HEK293 (cell line): ENCODE results near the gene MAGEA9.
"Not testable (repeated sequence)": the region's sequence is repeated elsewhere in the genome, so short reads cannot be mapped to it uniquely, and the experiment has no call there.

Experiments
- ZNF140 ChIP-seq: fragments of 450-650 bp; formaldehyde crosslinking; IDR thresholded peaks from 2 replicates; pipeline ENCODE4 v1.5.1; 2016; ENCODE audit warnings: missing biosample characterization, missing genetic modification characterization
- ZNF184 ChIP-seq: fragments of 450-650 bp; IDR thresholded peaks from 2 replicates; pipeline ENCODE4 v1.5.1; 2018; ENCODE audit warnings: missing biosample characterization, mild to moderate bottlenecking, missing genetic modification characterization
- ZNF23 ChIP-seq: fragments of 450-650 bp; formaldehyde crosslinking; IDR thresholded peaks from 2 replicates; pipeline ENCODE4 v1.5.1; 2016; ENCODE audit warnings: missing biosample characterization, missing genetic modification characterization, borderline replicate concordance
- ZNF24 ChIP-seq: fragments of 450-650 bp; formaldehyde crosslinking; IDR thresholded peaks from 2 replicates; pipeline ENCODE4 v1.5.1; 2016; ENCODE audit warnings: missing biosample characterization, missing genetic modification characterization
- ZNF274 ChIP-seq, 2 experiments: fragments of 200-500 bp in 1 of 2; fragments of 450-650 bp in 1 of 2; sonication (Bioruptor generic) in 1 of 2; formaldehyde crosslinking in 1 of 2; IDR thresholded peaks; 2 replicates each; pipeline versions ENCODE4 v1.5.1 to v1.6.1; 2014 to 2016; ENCODE audit warnings: borderline replicate concordance in 1 of 2, inconsistent platforms in 1 of 2, low read length in 1 of 2, missing biosample characterization in 1 of 2, missing genetic modification characterization in 1 of 2
- ZNF423 ChIP-seq: fragments of 450-650 bp; formaldehyde crosslinking; IDR thresholded peaks from 2 replicates; pipeline ENCODE4 v1.5.1; 2016; ENCODE audit warnings: missing biosample characterization, missing genetic modification characterization
- ZNF621 ChIP-seq: fragments of 450-650 bp; formaldehyde crosslinking; IDR thresholded peaks from 2 replicates; pipeline ENCODE4 v1.5.1; 2017; ENCODE audit warnings: missing biosample characterization, missing genetic modification characterization
- ZNF768 ChIP-seq: fragments of 450-650 bp; formaldehyde crosslinking; IDR thresholded peaks from 2 replicates; pipeline ENCODE4 v1.5.1; 2018; ENCODE audit warnings: missing biosample characterization, mild to moderate bottlenecking, missing genetic modification characterization
- ZSCAN30 ChIP-seq: fragments of 450-650 bp; IDR thresholded peaks from 2 replicates; pipeline ENCODE4 v1.5.1; 2018; ENCODE audit warnings: missing biosample characterization, mild to moderate bottlenecking, missing genetic modification characterization, moderate library complexity
- TF ChIP-seq, protein P1 (sequence below): fragments of 450-650 bp; formaldehyde crosslinking; IDR thresholded peaks from 2 replicates; pipeline ENCODE4 v1.5.1; 2016; ENCODE audit warnings: missing biosample characterization, missing genetic modification characterization, borderline replicate concordance
- TF ChIP-seq, protein P2 (sequence below): fragments of 450-650 bp; formaldehyde crosslinking; IDR thresholded peaks from 2 replicates; pipeline ENCODE4 v1.5.1; 2016; ENCODE audit warnings: missing biosample characterization, missing genetic modification characterization

DNA sequence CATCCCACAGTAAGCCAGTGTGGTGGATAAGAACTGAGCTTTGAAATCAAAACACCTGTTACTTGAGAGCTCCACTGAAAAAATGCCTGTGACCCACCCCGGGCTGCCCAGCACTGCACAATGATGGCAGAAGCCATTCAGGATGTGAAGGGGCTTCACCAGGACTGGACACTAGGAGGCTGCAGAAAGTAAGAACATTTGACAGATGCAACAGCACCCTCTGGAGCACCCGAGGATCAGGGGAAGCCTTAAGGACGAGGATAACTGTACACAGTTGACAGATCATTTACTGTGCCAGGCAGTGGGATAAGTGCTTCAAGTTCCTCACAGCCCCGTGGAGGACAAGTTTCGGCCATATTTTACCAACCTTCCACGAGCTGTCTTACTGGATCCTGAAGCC is 39.5 kb upstream of the MAGEA9 start:
- TF ChIP-seq, protein P1, sequence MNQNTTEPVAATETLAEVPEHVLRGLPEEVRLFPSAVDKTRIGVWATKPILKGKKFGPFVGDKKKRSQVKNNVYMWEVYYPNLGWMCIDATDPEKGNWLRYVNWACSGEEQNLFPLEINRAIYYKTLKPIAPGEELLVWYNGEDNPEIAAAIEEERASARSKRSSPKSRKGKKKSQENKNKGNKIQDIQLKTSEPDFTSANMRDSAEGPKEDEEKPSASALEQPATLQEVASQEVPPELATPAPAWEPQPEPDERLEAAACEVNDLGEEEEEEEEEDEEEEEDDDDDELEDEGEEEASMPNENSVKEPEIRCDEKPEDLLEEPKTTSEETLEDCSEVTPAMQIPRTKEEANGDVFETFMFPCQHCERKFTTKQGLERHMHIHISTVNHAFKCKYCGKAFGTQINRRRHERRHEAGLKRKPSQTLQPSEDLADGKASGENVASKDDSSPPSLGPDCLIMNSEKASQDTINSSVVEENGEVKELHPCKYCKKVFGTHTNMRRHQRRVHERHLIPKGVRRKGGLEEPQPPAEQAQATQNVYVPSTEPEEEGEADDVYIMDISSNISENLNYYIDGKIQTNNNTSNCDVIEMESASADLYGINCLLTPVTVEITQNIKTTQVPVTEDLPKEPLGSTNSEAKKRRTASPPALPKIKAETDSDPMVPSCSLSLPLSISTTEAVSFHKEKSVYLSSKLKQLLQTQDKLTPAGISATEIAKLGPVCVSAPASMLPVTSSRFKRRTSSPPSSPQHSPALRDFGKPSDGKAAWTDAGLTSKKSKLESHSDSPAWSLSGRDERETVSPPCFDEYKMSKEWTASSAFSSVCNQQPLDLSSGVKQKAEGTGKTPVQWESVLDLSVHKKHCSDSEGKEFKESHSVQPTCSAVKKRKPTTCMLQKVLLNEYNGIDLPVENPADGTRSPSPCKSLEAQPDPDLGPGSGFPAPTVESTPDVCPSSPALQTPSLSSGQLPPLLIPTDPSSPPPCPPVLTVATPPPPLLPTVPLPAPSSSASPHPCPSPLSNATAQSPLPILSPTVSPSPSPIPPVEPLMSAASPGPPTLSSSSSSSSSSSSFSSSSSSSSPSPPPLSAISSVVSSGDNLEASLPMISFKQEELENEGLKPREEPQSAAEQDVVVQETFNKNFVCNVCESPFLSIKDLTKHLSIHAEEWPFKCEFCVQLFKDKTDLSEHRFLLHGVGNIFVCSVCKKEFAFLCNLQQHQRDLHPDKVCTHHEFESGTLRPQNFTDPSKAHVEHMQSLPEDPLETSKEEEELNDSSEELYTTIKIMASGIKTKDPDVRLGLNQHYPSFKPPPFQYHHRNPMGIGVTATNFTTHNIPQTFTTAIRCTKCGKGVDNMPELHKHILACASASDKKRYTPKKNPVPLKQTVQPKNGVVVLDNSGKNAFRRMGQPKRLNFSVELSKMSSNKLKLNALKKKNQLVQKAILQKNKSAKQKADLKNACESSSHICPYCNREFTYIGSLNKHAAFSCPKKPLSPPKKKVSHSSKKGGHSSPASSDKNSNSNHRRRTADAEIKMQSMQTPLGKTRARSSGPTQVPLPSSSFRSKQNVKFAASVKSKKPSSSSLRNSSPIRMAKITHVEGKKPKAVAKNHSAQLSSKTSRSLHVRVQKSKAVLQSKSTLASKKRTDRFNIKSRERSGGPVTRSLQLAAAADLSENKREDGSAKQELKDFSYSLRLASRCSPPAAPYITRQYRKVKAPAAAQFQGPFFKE (tag by site-specific recombination), result not testable (repeated sequence)
- TF ChIP-seq ZNF184 (tag by site-specific recombination); ZSCAN30; ZNF768 (tag by site-specific recombination); ZNF24 (tag by site-specific recombination); ZNF423; ZNF621; ZNF23 (tag by site-specific recombination); ZNF140 (tag by site-specific recombination); ZNF274 (IDR thresholded peaks at IDR 0.05; ENCODE audit: low read length); ZNF274 (tag by site-specific recombination; IDR thresholded peaks at IDR 0.05; ENCODE audit: borderline replicate concordance): not testable (repeated sequence)
- TF ChIP-seq, protein P2, sequence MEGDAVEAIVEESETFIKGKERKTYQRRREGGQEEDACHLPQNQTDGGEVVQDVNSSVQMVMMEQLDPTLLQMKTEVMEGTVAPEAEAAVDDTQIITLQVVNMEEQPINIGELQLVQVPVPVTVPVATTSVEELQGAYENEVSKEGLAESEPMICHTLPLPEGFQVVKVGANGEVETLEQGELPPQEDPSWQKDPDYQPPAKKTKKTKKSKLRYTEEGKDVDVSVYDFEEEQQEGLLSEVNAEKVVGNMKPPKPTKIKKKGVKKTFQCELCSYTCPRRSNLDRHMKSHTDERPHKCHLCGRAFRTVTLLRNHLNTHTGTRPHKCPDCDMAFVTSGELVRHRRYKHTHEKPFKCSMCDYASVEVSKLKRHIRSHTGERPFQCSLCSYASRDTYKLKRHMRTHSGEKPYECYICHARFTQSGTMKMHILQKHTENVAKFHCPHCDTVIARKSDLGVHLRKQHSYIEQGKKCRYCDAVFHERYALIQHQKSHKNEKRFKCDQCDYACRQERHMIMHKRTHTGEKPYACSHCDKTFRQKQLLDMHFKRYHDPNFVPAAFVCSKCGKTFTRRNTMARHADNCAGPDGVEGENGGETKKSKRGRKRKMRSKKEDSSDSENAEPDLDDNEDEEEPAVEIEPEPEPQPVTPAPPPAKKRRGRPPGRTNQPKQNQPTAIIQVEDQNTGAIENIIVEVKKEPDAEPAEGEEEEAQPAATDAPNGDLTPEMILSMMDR (tag by site-specific recombination), result not testable (repeated sequence)
